HG03558 (cell line): ENCODE data around the gene HS6ST3.
"Not testable (repeated sequence)": the region's sequence is repeated elsewhere in the genome, so short reads cannot be mapped to it uniquely, and the experiment has no call there.

Experiments
- ATAC-seq: cut with Tn5 transposase; IDR thresholded peaks from one replicate; pipeline ENCODE4 v1.9.1; 2021; ENCODE audit warnings: moderate number of reproducible peaks; ENCODE audit not compliant: unreplicated experiment; ENCODE audit errors: extremely low read depth

Gene HS6ST3

GRCh38 chr13:96089749-96090239 is at the start of gene HS6ST3:
Gene HS6ST3, plus strand, starts transcription at chr13:96090107.
- no peak for ATAC-seq

- ATAC-seq = no peak
These were observed 48.4 kb upstream of the HS6ST3 start for GRCh38 chr13:96041326-96042110.

GRCh38 chr13:96044238-96044637 is 45.7 kb upstream of the HS6ST3 start:
- ATAC-seq = no peak

- not testable (repeated sequence) for ATAC-seq
These were observed 43.3 kb upstream of the HS6ST3 start for GRCh38 chr13:96046449-96047126.

- not testable (repeated sequence) for ATAC-seq
These were observed 39.0 kb upstream of the HS6ST3 start for GRCh38 chr13:96050955-96051354.

- not testable (repeated sequence) for ATAC-seq
These were observed 38.4 kb upstream of the HS6ST3 start for GRCh38 chr13:96051491-96051890.

GRCh38 chr13:96051946-96052345 is 38.0 kb upstream of the HS6ST3 start:
- not testable (repeated sequence) for ATAC-seq

GRCh38 chr13:96052656-96053002 is 37.3 kb upstream of the HS6ST3 start:
- peak; percentile 44 for ATAC-seq

GRCh38 chr13:96053003-96053703 is 36.8 kb upstream of the HS6ST3 start, which contains the start of gene UGGT2:
Gene UGGT2, minus strand, starts transcription at chr13:96053401. Its CDS starts 89 bp downstream, at chr13:96053312.
- peak; percentile 96 for ATAC-seq

- ATAC-seq = no peak
These were observed 24.1 kb upstream of the HS6ST3 start for GRCh38 chr13:96065849-96066248.

GRCh38 chr13:96068729-96069128 is 21.2 kb upstream of the HS6ST3 start:
- no peak for ATAC-seq

- ATAC-seq = no peak
These were observed 18.4 kb upstream of the HS6ST3 start for GRCh38 chr13:96071504-96071903.

GRCh38 chr13:96072392-96072791 is 17.5 kb upstream of the HS6ST3 start:
- no peak for ATAC-seq

- no peak for ATAC-seq
These were observed 13.9 kb upstream of the HS6ST3 start for GRCh38 chr13:96075953-96076543.

- no peak for ATAC-seq
These were observed 9.2 kb upstream of the HS6ST3 start for GRCh38 chr13:96080676-96081075.

GRCh38 chr13:96081888-96082287 is 8.0 kb upstream of the HS6ST3 start:
- no peak for ATAC-seq

GRCh38 chr13:96082640-96083039 is 7.3 kb upstream of the HS6ST3 start:
- no peak for ATAC-seq

- ATAC-seq = no peak
These were observed 3.2 kb upstream of the HS6ST3 start for GRCh38 chr13:96086736-96087135.

GRCh38 chr13:96089139-96089538 is 768 bp upstream of the HS6ST3 start:
- no peak for ATAC-seq
